ENCODE data around the gene COL11A2.

Gene COL11A2

DNA sequence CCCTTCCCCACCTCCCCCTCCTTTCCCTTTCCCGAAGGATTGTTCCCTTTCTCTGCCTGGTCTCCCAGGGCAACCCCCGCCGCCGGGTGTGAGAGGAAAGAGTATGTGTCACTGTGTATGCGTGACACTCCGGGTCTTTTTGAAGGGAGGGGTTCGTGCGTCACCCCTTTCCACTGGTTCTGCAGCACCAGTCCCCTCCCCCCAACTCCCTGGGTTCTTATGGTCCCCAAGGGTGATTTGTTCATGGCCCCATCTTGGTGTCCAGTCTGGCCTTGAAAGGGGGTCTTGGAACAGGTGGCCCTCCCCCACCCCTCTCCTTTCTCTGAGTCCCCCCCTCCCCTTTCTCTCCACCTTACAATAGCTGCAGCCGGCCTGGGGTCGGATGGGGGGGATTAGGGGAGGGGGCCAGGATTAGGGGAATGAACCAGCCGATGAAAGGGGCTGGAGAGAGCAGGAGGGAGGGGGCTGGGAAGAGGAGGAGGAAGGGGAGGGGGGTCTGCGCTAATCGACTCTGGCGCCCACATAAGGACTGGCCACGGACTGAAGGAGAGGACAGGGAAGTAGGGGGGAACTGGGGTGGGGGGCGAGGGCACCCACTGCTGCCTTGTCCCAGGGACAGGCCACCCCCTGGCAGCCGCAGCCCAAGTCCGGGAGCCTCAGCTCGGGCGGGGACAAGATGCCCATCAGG is 14.7 kb upstream of the COL11A2 start:
- no peak for DNase-seq (ENCODE audit: low read depth)

GRCh38 chr6:33206027-33206863 is 14.0 kb upstream of the COL11A2 start:
- DNase-seq (ENCODE audit: low read depth), result no peak

- DNase-seq (ENCODE audit: low read depth), result no peak
Observed at GRCh38 chr6:33205191-33206026, 13.1 kb upstream of the COL11A2 start.

GRCh38 chr6:33204415-33205190 is 12.3 kb upstream of the COL11A2 start, which contains the start of gene HSD17B8:
Gene HSD17B8, plus strand, starts transcription at chr6:33204655. Its CDS starts 14 bp downstream, at chr6:33204669.
- peak; percentile 89 for DNase-seq (ENCODE audit: low read depth)

DNA sequence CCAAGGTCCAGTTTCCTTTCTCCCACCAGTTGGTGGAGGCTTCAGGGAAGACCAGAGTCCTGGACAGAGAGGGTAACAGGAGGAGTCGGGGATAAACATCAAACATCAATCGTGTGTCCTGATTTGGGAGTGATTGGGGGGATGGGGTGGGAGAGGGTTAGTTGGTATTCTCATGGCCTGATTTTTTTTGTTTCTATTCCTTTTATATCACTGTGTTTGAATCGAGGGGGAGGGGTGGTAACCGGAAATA is 11.8 kb upstream of the COL11A2 start:
- DNase-seq (ENCODE audit: low read depth), result no peak

GRCh38 chr6:33203443-33204164 is 11.3 kb upstream of the COL11A2 start:
- no peak for DNase-seq (ENCODE audit: low read depth)

- no peak for DNase-seq (ENCODE audit: low read depth)
Observed at GRCh38 chr6:33202799-33203198, 10.5 kb upstream of the COL11A2 start.

- no peak for DNase-seq (ENCODE audit: low read depth)
Observed at GRCh38 chr6:33201935-33202334, 9.7 kb upstream of the COL11A2 start.

DNA sequence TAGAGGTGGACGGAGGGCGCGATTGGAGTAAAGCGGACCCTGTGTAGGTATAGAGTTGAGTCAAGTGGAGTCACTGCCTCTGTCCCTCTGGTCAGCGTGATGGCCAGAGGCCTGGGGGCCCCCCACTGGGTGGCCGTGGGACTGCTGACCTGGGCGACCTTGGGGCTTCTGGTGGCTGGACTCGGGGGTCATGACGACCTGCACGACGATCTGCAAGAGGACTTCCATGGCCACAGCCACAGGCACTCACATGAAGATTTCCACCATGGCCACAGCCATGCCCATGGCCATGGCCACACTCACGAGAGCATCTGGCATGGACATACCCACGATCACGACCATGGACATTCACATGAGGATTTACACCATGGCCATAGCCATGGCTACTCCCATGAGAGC is 8.9 kb upstream of the COL11A2 start:
- no peak for DNase-seq (ENCODE audit: low read depth)

GRCh38 chr6:33200219-33201146 is 8.2 kb upstream of the COL11A2 start, which contains the start of the genes RXRB and SLC39A7:
Gene RXRB, minus strand, starts transcription at chr6:33200665. Its CDS starts 189 bp downstream, at chr6:33200476.
Gene SLC39A7, plus strand, starts transcription at chr6:33200867. Its CDS starts 379 bp downstream, at chr6:33201246.
- peak; percentile 99 for DNase-seq (ENCODE audit: low read depth)

DNA sequence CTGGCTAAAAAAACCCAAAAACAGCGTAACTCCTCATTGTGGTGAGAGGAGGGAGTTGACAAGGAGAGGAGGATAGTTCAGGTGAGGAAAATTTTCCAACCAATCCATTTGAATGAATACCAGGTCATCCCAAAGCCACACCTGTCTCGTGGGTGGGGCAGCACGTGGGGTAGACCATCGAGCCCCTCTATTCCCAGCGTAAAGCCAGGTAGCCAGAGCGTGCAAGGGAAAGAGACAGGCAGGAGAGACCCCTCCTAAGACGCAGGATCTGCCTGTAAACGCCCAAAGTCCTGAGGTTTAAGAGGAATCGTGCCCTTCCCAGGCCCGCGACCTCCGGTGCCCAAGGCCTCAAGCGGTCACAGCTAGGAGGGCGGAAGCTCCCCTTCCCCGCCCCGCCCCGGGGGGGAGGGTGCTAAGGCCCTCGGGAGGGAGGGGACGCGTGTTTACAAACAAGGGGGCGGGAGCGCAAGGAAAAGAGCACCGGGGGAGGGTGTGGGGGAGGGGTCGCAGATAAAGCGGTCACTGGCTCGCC is 7.5 kb upstream of the COL11A2 start:
- DNase-seq (ENCODE audit: low read depth), result peak; percentile 57

GRCh38 chr6:33198853-33199436 is 6.7 kb upstream of the COL11A2 start:
- no peak for DNase-seq (ENCODE audit: low read depth)

DNA sequence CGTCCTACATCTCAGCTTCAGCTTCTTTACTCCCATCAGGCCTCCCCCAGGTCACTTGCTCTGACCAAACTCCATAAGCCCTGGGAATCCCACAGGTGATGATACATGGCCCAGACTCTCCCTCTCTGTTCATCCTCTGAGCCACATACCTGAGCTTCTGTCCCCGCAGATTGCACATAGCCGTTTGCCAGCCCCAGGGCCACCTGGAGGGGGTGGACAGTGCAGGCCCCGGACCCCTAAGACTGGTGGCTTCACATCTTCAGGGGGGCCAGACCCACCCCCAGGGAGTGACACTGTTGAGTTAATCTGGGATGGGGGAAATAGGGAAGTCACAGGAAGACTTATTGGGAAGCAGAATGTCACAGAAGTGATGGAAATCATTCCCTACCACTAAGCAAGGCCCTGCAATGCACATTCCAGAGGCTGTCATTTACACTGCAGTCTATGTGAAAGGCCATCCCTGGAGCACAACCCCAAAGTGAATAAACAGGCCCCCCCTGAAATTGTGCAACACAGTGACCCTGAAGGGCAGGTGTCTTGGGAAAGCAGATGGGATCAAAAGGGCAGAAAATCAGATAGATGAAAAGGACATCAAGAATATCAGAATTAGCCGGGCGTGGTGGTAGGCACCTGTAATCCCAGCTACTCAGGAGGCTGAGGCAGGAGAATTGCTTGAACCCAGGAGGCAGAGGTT is 6.0 kb upstream of the COL11A2 start:
- DNase-seq (ENCODE audit: low read depth), result no peak

DNA sequence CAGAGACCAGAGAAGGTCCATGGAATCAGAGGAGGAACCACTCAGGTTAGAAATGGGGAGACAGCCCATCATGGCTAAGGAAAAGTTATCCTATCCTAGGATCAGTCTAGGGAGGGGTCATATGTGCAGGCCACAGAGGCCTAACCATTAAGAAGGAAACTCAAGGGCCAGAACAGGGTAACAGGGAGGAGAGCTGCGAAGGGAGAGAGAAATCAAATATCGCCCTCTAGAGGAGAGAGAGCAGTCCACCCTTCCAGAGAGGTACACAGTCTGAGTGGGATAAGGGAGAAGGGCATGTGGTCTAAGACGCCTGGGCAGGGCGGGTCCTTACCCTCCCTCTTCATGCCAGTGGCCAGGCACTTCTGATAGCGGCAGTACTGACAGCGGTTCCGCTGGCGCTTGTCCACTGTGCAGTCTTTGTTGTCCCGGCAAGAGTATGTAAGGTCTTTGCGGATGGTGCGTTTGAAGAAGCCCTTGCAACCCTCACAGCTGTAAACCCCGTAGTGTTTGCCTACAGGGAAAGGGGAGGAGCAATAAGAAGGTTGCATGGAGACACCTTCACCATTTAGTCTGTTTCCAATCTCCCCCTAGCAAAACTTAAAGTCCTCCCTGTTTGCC is 5.3 kb upstream of the COL11A2 start:
- DNase-seq (ENCODE audit: low read depth), result no peak

DNA sequence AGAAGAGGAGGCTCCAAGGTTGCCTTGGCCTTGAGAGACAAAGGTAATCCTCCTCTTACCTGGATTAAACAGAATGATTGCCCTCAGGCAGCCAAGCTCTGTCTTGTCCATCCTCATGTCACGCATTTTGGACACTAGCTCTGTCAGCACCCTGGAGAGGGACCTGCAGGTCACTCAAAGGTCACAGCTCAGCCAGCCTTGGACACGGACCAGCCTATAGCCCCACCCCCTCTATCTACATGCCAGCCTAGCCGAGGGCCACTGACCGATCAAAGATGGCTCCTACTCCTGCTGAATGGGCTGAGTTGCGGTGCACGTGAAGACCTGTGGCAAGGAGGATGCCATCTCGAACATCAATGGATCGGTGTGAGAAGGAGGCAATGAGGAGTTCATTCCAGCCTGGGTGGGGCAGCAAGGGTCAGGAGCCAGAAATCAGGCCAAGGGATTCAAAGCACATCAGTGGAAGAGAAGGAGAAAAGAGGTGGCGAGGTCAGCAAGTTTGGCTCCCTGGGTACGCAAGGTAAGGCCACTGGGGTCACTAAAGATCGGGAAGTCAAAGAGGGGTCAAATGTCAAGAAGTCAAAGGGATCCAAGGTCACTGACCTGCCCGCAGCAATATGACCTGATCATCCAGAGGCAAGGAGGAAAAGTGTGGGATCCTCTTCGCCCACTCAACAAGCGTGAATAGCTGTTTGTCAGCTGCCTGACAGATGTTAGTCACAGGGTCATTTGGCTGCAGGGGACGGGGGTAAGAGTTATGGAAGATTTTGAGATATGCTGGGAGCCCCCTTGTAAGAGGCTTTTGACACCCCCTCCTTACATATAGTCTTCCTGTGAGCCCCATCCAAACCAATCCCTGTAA is 3.3 kb upstream of the COL11A2 start:
- no peak for DNase-seq (ENCODE audit: low read depth)

GRCh38 chr6:33194431-33194979 is 2.2 kb upstream of the COL11A2 start:
- DNase-seq (ENCODE audit: low read depth), result no peak

- DNase-seq (ENCODE audit: low read depth), result no peak
Observed at GRCh38 chr6:33193619-33194018, 1.4 kb upstream of the COL11A2 start.

Data from activated T-cell treated with anti-CD3 and anti-CD28 coated beads for 1 hour (primary cell).